Measurements from ENCODE around the gene RABGAP1L. TPM values are rescaled to one million over a fixed set of nuclear protein-coding genes. Genes with fewer than 3 reads are reported as not detected.

The RABGAP1L gene
- total RNA-seq, 1 experiment from 2014 or later = 29.3 TPM

DNA sequence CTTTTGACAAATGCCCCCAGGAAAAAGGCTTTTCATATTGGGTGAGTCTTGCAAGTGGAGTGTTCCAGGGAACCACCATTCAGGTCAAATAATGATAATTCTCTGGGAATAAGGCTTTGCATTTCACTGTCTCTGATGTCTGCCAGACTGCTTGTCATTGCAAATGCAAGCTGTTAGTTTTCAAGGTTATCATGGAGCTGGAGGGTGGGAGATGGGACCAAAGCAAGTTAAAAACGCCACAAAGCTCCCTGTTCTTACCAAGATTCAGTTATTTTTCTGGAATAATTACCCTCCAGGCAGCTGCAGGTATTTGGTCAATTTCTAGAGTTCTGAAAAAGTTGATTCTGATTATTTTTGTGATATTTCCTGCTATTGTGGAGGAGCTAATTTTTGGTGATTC is 498.6 kb downstream of the RABGAP1L start:
- Histone ChIP-seq H3K27ac (ENCODE audit: low read depth, low read length) (no peak overlapping the region), H3K9me2 (ENCODE audit: insufficient read depth) (no peaks in the 10 kb centered on the region), H3K9me3 (ENCODE audit: control insufficient read depth in 1 of 2, insufficient read depth in 1 of 2, low read depth in 1 of 2, low read length in 2 of 2) (no peaks in the 10 kb centered on the region), H3K27me3 (ENCODE audit: insufficient read depth, low read length) (no peaks in the 10 kb centered on the region), H3K4me3 (replicated peaks in 1 of 2; ENCODE audit: low read depth in 1 of 2, low read length in 2 of 2) (no peak overlapping the region), H3K36me3 (ENCODE audit: control insufficient read depth in 1 of 2, insufficient read depth in 2 of 2, low read length in 2 of 2) (no peaks in the 10 kb centered on the region), H2AFZ (ENCODE audit: low read depth, low read length, poor library complexity, severe bottlenecking) (no peak overlapping the region), H3K4me2 (ENCODE audit: low read length) (no peak overlapping the region), H3K4me1 (ENCODE audit: control insufficient read depth in 1 of 2, insufficient read depth in 2 of 2, low read length in 2 of 2) (peaks cover 7 to 12% of the 10 kb centered on the region in 2 experiments; a peak in 2 of 4 replicates), H3K9ac (ENCODE audit: low read length) (no peak overlapping the region), H3K79me2 (ENCODE audit: insufficient read depth, low read length) (no peaks in the 10 kb centered on the region), H4K20me1 (ENCODE audit: insufficient read depth) (no peaks in the 10 kb centered on the region)
- intact Hi-C loops (cut with micrococcal nuclease) = no loop called here
- ChIA-PET POLR2A (no interaction called here), RAD21 (ENCODE audit: low non-redundant PET in 1 of 2, low total read pairs in 2 of 2, uncharacterized antibody in 2 of 2, unreplicated experiment in 2 of 2) (no interaction called here), CTCF (no interaction called here)
- DNase-seq (ENCODE audit: low read depth, low spot score) (no peak), ATAC-seq (no peak)
- TF ChIP-seq EZH2 (IDR thresholded peaks at IDR 0.05) (no peak), JUND (IDR thresholded peaks at IDR 0.05) (no peak), TCF7L2 (IDR thresholded peaks at IDR 0.05; ENCODE audit: borderline replicate concordance, extremely low read depth, insufficient read depth, insufficient read length) (no peak), SP1 (IDR thresholded peaks at IDR 0.05; ENCODE audit: low read depth) (no peak), SRF (IDR thresholded peaks at IDR 0.05; ENCODE audit: low read depth) (no peak), EZH2phosphoT487 (IDR thresholded peaks at IDR 0.05; ENCODE audit: borderline replicate concordance) (no peak), SIN3A (IDR thresholded peaks at IDR 0.05; ENCODE audit: low read depth) (no peak)
- TF ChIP-seq, protein P1, sequence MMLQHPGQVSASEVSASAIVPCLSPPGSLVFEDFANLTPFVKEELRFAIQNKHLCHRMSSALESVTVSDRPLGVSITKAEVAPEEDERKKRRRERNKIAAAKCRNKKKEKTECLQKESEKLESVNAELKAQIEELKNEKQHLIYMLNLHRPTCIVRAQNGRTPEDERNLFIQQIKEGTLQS (IDR thresholded peaks at IDR 0.05) = no peak
- TF ChIP-seq, protein P2, sequence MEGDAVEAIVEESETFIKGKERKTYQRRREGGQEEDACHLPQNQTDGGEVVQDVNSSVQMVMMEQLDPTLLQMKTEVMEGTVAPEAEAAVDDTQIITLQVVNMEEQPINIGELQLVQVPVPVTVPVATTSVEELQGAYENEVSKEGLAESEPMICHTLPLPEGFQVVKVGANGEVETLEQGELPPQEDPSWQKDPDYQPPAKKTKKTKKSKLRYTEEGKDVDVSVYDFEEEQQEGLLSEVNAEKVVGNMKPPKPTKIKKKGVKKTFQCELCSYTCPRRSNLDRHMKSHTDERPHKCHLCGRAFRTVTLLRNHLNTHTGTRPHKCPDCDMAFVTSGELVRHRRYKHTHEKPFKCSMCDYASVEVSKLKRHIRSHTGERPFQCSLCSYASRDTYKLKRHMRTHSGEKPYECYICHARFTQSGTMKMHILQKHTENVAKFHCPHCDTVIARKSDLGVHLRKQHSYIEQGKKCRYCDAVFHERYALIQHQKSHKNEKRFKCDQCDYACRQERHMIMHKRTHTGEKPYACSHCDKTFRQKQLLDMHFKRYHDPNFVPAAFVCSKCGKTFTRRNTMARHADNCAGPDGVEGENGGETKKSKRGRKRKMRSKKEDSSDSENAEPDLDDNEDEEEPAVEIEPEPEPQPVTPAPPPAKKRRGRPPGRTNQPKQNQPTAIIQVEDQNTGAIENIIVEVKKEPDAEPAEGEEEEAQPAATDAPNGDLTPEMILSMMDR (IDR thresholded peaks at IDR 0.05 in 2 of 3, conservative IDR thresholded peaks at IDR 0.05 in 1 of 3; ENCODE audit: borderline replicate concordance in 1 of 3, insufficient read depth in 1 of 3, low read depth in 2 of 3, low read length in 2 of 3) = no peak
- BruUV-seq (replicated peaks) = no TSS peak

Data from HCT116 (cell line).